ENCODE data around the gene APOBEC2.
A peak's percentile ranks its signal among the peaks of the same experiment; 100 is the strongest.
"Not testable (repeated sequence)": the region's sequence is repeated elsewhere in the genome, so short reads cannot be mapped to it uniquely, and the experiment has no call there.

APOBEC2 gene

DNA sequence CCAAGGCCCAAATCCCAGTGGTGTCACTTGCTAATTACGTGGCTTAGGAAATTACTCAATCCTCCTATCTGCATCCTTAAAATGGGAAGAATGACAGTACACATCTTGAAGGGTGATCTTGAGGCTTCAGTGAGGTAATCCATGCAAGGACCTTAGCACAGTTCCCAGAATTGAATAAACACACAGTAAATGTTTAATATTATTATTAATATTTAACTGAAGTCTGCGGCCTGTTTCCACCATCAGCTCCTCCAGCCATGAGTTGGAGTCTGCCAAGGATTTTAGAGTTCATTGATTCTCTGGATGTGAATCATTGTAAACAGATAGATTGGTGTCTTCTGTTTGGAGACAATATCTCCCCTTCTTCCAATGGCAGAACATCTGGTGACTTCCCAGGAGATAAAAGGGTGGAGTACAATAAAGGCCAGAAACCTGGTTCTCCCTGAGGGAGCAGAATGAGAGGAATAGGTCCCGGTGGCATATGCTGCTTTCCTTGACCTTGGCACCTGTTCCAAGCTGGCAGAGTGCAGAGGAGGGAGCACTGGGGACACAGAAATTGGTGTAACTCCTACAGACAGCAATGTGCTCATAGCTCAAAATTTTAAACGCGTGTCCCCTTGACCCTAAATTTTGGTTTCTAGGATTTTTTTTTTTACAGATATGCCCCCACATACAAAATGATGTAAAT is 39.4 kb upstream of the APOBEC2 start:
- ChIA-PET CTCF (interaction anchor here (0.7 to 2.0 kb wide), 3 partner anchors 10 to 51 kb away, joined by 3 to 5 read pairs (median 3); no protein-coding TSS in a partner anchor), POLR2A (no interaction called here)
- TF ChIP-seq, protein P1, sequence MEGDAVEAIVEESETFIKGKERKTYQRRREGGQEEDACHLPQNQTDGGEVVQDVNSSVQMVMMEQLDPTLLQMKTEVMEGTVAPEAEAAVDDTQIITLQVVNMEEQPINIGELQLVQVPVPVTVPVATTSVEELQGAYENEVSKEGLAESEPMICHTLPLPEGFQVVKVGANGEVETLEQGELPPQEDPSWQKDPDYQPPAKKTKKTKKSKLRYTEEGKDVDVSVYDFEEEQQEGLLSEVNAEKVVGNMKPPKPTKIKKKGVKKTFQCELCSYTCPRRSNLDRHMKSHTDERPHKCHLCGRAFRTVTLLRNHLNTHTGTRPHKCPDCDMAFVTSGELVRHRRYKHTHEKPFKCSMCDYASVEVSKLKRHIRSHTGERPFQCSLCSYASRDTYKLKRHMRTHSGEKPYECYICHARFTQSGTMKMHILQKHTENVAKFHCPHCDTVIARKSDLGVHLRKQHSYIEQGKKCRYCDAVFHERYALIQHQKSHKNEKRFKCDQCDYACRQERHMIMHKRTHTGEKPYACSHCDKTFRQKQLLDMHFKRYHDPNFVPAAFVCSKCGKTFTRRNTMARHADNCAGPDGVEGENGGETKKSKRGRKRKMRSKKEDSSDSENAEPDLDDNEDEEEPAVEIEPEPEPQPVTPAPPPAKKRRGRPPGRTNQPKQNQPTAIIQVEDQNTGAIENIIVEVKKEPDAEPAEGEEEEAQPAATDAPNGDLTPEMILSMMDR (IDR thresholded peaks at IDR 0.05; ENCODE audit: insufficient read depth, low read length, missing control alignments) = no peak
- DNase-seq (ENCODE audit: low read depth, low spot score) = no peak
- H3K4me3 ChIP-seq (ENCODE audit: low read depth, low read length) = no peak overlapping the region

DNA sequence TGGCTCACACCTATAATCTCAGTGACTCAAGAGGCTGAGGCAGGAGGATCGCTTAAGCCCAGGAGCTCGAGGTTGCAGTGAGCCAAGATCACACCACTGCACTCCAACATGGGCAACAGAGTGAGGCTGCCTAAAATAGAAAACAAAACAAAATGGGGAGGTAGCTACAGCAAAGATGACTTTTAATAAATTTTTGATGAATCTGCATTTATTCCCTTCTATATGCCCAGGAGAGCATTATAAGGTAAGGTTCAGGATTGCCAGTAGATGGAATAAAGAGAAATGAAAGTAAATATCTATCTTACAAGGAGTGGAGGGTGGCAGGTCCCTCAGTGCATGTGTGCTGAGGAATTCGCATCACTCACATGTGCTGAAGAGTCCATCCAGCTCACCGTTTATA is 38.2 kb upstream of the APOBEC2 start:
- POLR2A ChIA-PET = no interaction called here
- CTCF ChIA-PET = interaction anchor here (0.7 to 1.8 kb wide), 4 partner anchors 13 to 119 kb away, joined by 3 to 11 read pairs (median 4); no protein-coding TSS in a partner anchor
- TF ChIP-seq, protein P1 (IDR thresholded peaks at IDR 0.05; ENCODE audit: insufficient read depth, low read length, missing control alignments) = no peak
- DNase-seq (ENCODE audit: low read depth, low spot score) = no peak
- no peak overlapping the region for H3K4me3 ChIP-seq (ENCODE audit: low read depth, low read length)

DNA sequence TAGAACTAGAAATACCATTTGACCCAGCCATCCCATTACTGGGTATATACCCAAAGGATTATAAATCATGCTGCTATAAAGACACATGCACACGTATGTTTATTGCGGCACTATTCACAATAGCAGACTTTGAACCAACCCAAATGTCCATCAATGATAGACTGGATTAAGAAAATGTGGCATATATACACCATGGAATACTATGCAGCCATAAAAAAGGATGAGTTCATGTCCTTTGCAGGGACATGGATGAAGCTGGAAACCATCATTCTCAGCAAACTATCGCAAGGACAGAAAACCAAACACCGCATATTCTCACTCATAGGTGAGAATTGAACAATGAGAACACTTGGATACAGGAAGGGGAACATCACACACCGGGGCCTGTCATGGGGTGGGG is 37.1 kb upstream of the APOBEC2 start:
- DNase-seq (ENCODE audit: low read depth, low spot score); POLR2A ChIA-PET; H3K4me3 ChIP-seq (ENCODE audit: low read depth, low read length): not testable (repeated sequence)
- CTCF ChIA-PET = interaction anchor here (1.8 to 4.3 kb wide), 2 partner anchors 11 to 12 kb away, joined by 11 to 39 read pairs; no protein-coding TSS in a partner anchor

DNA sequence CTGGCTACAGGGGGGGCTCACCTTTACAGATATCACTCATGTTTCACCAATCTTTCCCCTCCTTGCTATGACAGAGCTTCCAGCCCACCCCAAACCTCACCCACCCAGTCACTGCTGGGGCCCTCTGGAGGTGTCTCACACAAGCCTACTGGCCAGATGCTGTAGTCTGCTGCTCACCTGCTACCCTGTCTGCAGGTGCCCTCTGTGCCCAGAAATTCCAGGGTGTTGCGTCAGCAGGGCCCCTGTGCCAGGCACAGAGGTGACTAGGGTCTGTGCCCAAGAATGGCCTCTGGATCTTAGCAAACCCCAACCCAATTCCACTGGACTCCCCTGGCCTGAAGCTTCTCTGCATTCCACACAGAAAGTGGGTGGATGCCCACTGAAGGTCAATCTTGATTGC is 35.3 kb upstream of the APOBEC2 start:
- CTCF ChIA-PET = interaction anchor here (0.7 to 15.7 kb wide), 3 partner anchors 11 to 172 kb away, joined by 3 to 389 read pairs (median 39); no protein-coding TSS in a partner anchor
- POLR2A ChIA-PET = no interaction called here
- no peak for DNase-seq (ENCODE audit: low read depth, low spot score)
- TF ChIP-seq, protein P1 (IDR thresholded peaks at IDR 0.05; ENCODE audit: insufficient read depth, low read length, missing control alignments) = no peak
- H3K4me3 ChIP-seq (ENCODE audit: low read depth, low read length) = no peak overlapping the region

DNA sequence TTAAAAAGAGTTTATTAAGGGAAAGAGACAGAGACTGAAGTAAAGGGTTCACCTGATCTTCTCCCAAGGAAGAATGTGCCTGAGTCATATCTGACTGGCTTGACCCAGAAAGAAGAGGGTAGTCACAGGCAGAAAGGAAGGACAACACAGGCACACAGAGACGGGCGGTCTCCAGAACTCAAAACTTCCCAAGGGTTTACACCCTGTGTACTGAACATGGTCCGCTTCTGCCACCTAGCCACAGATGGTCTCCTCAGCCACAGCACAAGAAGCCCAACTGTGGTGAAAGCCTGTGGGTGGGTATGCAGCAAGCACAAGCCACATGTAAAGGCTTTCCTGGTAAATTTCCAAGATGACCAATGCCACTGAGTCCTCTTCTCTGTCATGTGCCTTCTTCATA is 31.2 kb upstream of the APOBEC2 start:
- TF ChIP-seq, protein P1 (IDR thresholded peaks at IDR 0.05; ENCODE audit: insufficient read depth, low read length, missing control alignments) = peak; percentile 63
- H3K4me3 ChIP-seq (ENCODE audit: low read depth, low read length) = no peak overlapping the region
- ChIA-PET POLR2A (no interaction called here), CTCF (interaction anchor here (0.7 to 15.7 kb wide), 8 partner anchors 9 to 332 kb away, joined by 3 to 389 read pairs (median 4); no protein-coding TSS in a partner anchor)
- peak; percentile 23 for DNase-seq (ENCODE audit: low read depth, low spot score)

DNA sequence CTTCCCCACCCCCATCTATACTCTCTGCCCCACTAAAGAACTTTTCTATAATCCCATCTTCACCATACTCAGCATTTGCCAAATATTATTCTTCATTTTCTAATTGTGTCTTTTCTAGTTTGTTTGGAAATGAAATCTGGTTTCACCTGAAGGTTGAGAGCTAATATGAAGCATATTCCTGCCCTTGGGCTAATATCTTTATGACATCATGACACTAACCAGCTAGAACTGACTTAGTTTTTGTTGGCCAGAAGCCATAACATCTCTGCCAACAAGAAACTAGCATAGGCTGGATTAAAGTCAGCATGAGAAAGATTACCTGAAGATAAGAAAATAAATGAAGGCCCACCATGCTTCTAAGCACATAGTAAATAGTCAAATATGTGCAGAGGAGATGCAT is 30.7 kb upstream of the APOBEC2 start:
- no peak for DNase-seq (ENCODE audit: low read depth, low spot score)
- TF ChIP-seq, protein P1 (IDR thresholded peaks at IDR 0.05; ENCODE audit: insufficient read depth, low read length, missing control alignments) = no peak
- no peak overlapping the region for H3K4me3 ChIP-seq (ENCODE audit: low read depth, low read length)
- ChIA-PET POLR2A (no interaction called here), CTCF (interaction anchor here (0.7 to 15.7 kb wide), 9 partner anchors 8 to 332 kb away, joined by 3 to 389 read pairs (median 4); no protein-coding TSS in a partner anchor)
